ENCODE results near the gene KAT14. TPM values are rescaled to one million over a fixed set of nuclear protein-coding genes. Genes with fewer than 3 reads are reported as not detected.
A peak's percentile ranks its signal among the peaks of the same experiment; 100 is the strongest.

Gene KAT14
- polyA plus RNA-seq, 1 donor (not counting 4 experiments of a cell fraction or from before 2014, with no cell fraction given) = 9.8 TPM

GRCh38 chr20:18180815-18181214, 43.2 kb downstream of the KAT14 start:
- H3K4me3 ChIP-seq (ENCODE audit: control insufficient read depth in 2 of 3, extremely low read depth in 1 of 3, insufficient read depth in 2 of 3, low read depth in 1 of 3, low read length in 3 of 3) = no peak overlapping the region
- dilution Hi-C loops (cut with MboI; ENCODE audit: extremely low pct_ligation_motif_present, low sequenced_read_pairs) = no loop called here
- TF ChIP-seq CTCF (optimal IDR thresholded peaks at IDR 0.05 in 1 of 3, IDR thresholded peaks at IDR 0.05 in 1 of 3, conservative IDR thresholded peaks at IDR 0.05 in 1 of 3; ENCODE audit: extremely low read depth in 1 of 3, insufficient read depth in 2 of 3, low read length in 3 of 3) (no peak), EZH2 (IDR thresholded peaks at IDR 0.05; ENCODE audit: low read length) (no peak)

GRCh38 chr20:18187020-18187419, 49.4 kb downstream of the KAT14 start:
- TF ChIP-seq EZH2 (IDR thresholded peaks at IDR 0.05; ENCODE audit: low read length) (no peak), CTCF (optimal IDR thresholded peaks at IDR 0.05 in 1 of 3, IDR thresholded peaks at IDR 0.05 in 1 of 3, conservative IDR thresholded peaks at IDR 0.05 in 1 of 3; ENCODE audit: extremely low read depth in 1 of 3, insufficient read depth in 2 of 3, low read length in 3 of 3) (no peak)
- H3K9me3 ChIP-seq (ENCODE audit: control insufficient read depth, low read depth, low read length) = no peaks in the 10 kb centered on the region
- H3K27ac ChIP-seq (ENCODE audit: control insufficient read depth, insufficient read depth, low read length) = peak overlapping the region; percentile 69
- H2AFZ ChIP-seq (ENCODE audit: control insufficient read depth, low read length) = peak overlapping the region; percentile 62
- no peaks in the 10 kb centered on the region for H3K9me1 ChIP-seq (ENCODE audit: control insufficient read depth, extremely low read depth, insufficient read depth, low read length)
- H4K20me1 ChIP-seq (ENCODE audit: control insufficient read depth, extremely low read depth, insufficient read depth, low read length) = no peaks in the 10 kb centered on the region
- H3K27me3 ChIP-seq (ENCODE audit: control insufficient read depth, extremely low read depth, insufficient read depth, low read length) = no peaks in the 10 kb centered on the region
- no peak for DNase-seq (ENCODE audit: low read depth, low spot score)
- H3K79me2 ChIP-seq (ENCODE audit: control insufficient read depth, insufficient read depth, low read length) = no peaks in the 10 kb centered on the region
- FAIRE-seq = peak; percentile 87
- H3K9ac ChIP-seq (ENCODE audit: control insufficient read depth, extremely low read depth, insufficient read depth, low read length) = peak overlapping the region; percentile 43
- H3K36me3 ChIP-seq (ENCODE audit: control insufficient read depth in 2 of 2, extremely low read depth in 1 of 2, insufficient read depth in 2 of 2, low read length in 2 of 2) = peaks cover 5 to 25% of the 10 kb centered on the region in 2 experiments
- peaks cover 28% of the 10 kb centered on the region for H3K4me1 ChIP-seq (ENCODE audit: control insufficient read depth, extremely low read depth, insufficient read depth, low read length)
- H3K4me3 ChIP-seq (ENCODE audit: control insufficient read depth in 2 of 3, extremely low read depth in 1 of 3, insufficient read depth in 2 of 3, low read depth in 1 of 3, low read length in 3 of 3) = no peak overlapping the region
- peak overlapping the region; percentile 73 for H3K4me2 ChIP-seq (ENCODE audit: control insufficient read depth, extremely low read depth, insufficient read depth, low read depth, low read length)
- dilution Hi-C loops (cut with MboI; ENCODE audit: extremely low pct_ligation_motif_present, low sequenced_read_pairs) = no loop called here

More at GRCh38 chr20:18180815-18181214, 43.2 kb downstream of the KAT14 start:
- peaks cover 8 to 21% of the 10 kb centered on the region in 2 experiments for H3K36me3 ChIP-seq (ENCODE audit: control insufficient read depth in 2 of 2, extremely low read depth in 1 of 2, insufficient read depth in 2 of 2, low read length in 2 of 2)
- no peaks in the 10 kb centered on the region for H3K79me2 ChIP-seq (ENCODE audit: control insufficient read depth, insufficient read depth, low read length)
- no peak overlapping the region for H3K4me2 ChIP-seq (ENCODE audit: control insufficient read depth, extremely low read depth, insufficient read depth, low read depth, low read length)
- no peaks in the 10 kb centered on the region for H3K9me3 ChIP-seq (ENCODE audit: control insufficient read depth, low read depth, low read length)
- no peaks in the 10 kb centered on the region for H3K27me3 ChIP-seq (ENCODE audit: control insufficient read depth, extremely low read depth, insufficient read depth, low read length)
- FAIRE-seq (no peak), DNase-seq (ENCODE audit: low read depth, low spot score) (no peak)
- no peak overlapping the region for H3K27ac ChIP-seq (ENCODE audit: control insufficient read depth, insufficient read depth, low read length)
- no peaks in the 10 kb centered on the region for H3K4me1 ChIP-seq (ENCODE audit: control insufficient read depth, extremely low read depth, insufficient read depth, low read length)
- no peak overlapping the region for H3K9ac ChIP-seq (ENCODE audit: control insufficient read depth, extremely low read depth, insufficient read depth, low read length)
- H3K9me1 ChIP-seq (ENCODE audit: control insufficient read depth, extremely low read depth, insufficient read depth, low read length) = no peaks in the 10 kb centered on the region
- H4K20me1 ChIP-seq (ENCODE audit: control insufficient read depth, extremely low read depth, insufficient read depth, low read length) = no peaks in the 10 kb centered on the region
- H2AFZ ChIP-seq (ENCODE audit: control insufficient read depth, low read length) = no peak overlapping the region

All from keratinocyte (primary cell).